Mucosa of rectum (tissue), 2 donors: ENCODE data around the gene EPHB6.

Source experiments
- H3K27ac ChIP-seq, 2 donors: one replicate each; pipeline ENCODE4 v1.7.0; 2013; ENCODE audit warnings: inconsistent platforms in 2 of 2, low read depth in 2 of 2, low read length in 2 of 2
- H3K27me3 ChIP-seq, 2 donors: one replicate each; pipeline ENCODE4 v1.7.0; 2013; ENCODE audit warnings: low read length in 2 of 2; ENCODE audit not compliant: control insufficient read depth in 2 of 2, insufficient read depth in 2 of 2
- H3K36me3 ChIP-seq, 2 donors: one replicate each; pipeline ENCODE4 v1.7.0; 2013; ENCODE audit warnings: low read length in 2 of 2; ENCODE audit not compliant: control insufficient read depth in 2 of 2, insufficient read depth in 2 of 2
- H3K4me1 ChIP-seq, 2 donors: one replicate each; pipeline ENCODE4 v1.7.0; 2013; ENCODE audit warnings: low read length in 2 of 2, mild to moderate bottlenecking in 1 of 2; ENCODE audit not compliant: control insufficient read depth in 2 of 2, insufficient read depth in 2 of 2
- H3K4me3 ChIP-seq, 2 donors: one replicate each; pipeline ENCODE4 v1.7.0; 2013; ENCODE audit warnings: low read length in 2 of 2
- H3K9ac ChIP-seq, 2 donors: one replicate each; pipeline ENCODE4 v1.7.0; 2013; ENCODE audit warnings: low read length in 2 of 2, low read depth in 1 of 2, mild to moderate bottlenecking in 1 of 2
- H3K9me3 ChIP-seq, 2 donors: one replicate each; pipeline ENCODE4 v1.7.0; 2013; ENCODE audit warnings: low read length in 2 of 2; ENCODE audit not compliant: control insufficient read depth in 2 of 2
- donor health status: healthy.
- donor health status: Normal muscosa, but diverticular disease.

EPHB6 gene

GRCh38 chr7:142885311-142886230 lies 30.7 kb downstream of the EPHB6 start, which contains the start of gene TRPV6:
Gene TRPV6, minus strand, starts transcription at chr7:142885745.
- H3K27ac ChIP-seq, result no peak within 1 kb of the TSS
- no peaks in the 10 kb centered on the region for H3K36me3 ChIP-seq
- H3K27me3 ChIP-seq, result peaks cover 0 to 5% of the 10 kb centered on the region in 2 donors
- no peaks in the 10 kb centered on the region for H3K9me3 ChIP-seq
- H3K4me1 ChIP-seq, result no peaks in the 10 kb centered on the region
- H3K4me3 ChIP-seq, result no peak within 1 kb of the TSS
- no peak within 1 kb of the TSS for H3K9ac ChIP-seq

GRCh38 chr7:142886866-142887265 lies 32.0 kb downstream of the EPHB6 start:
- Histone ChIP-seq H3K4me1 (no peaks in the 10 kb centered on the region), H3K9ac (no peak overlapping the region), H3K27me3 (peaks cover 0 to 5% of the 10 kb centered on the region in 2 donors), H3K27ac (no peak overlapping the region), H3K4me3 (no peak overlapping the region), H3K36me3 (no peaks in the 10 kb centered on the region), H3K9me3 (no peaks in the 10 kb centered on the region)

- no peak overlapping the region for H3K9ac ChIP-seq
- H3K9me3 ChIP-seq, result no peaks in the 10 kb centered on the region
- H3K36me3 ChIP-seq, result no peaks in the 10 kb centered on the region
- peaks cover 0 to 5% of the 10 kb centered on the region in 2 donors for H3K27me3 ChIP-seq
- H3K27ac ChIP-seq, result no peak overlapping the region
- H3K4me1 ChIP-seq, result no peaks in the 10 kb centered on the region
- H3K4me3 ChIP-seq, result no peak overlapping the region
These were observed 32.6 kb downstream of the EPHB6 start for GRCh38 chr7:142887282-142888015.

- Histone ChIP-seq H3K4me1 (no peaks in the 10 kb centered on the region), H3K36me3 (no peaks in the 10 kb centered on the region), H3K4me3 (no peak overlapping the region), H3K27ac (no peak overlapping the region), H3K27me3 (no peaks in the 10 kb centered on the region), H3K9me3 (no peaks in the 10 kb centered on the region), H3K9ac (no peak overlapping the region)
These were observed 34.9 kb downstream of the EPHB6 start for GRCh38 chr7:142889816-142890215.

- Histone ChIP-seq H3K9ac (no peak overlapping the region), H3K4me1 (no peaks in the 10 kb centered on the region), H3K36me3 (no peaks in the 10 kb centered on the region), H3K9me3 (no peaks in the 10 kb centered on the region), H3K27me3 (no peaks in the 10 kb centered on the region), H3K27ac (no peak overlapping the region), H3K4me3 (no peak overlapping the region)
These were observed 36.1 kb downstream of the EPHB6 start for GRCh38 chr7:142890874-142891485.

- H3K27ac ChIP-seq, result no peak overlapping the region
- no peaks in the 10 kb centered on the region for H3K4me1 ChIP-seq
- no peak overlapping the region for H3K4me3 ChIP-seq
- no peak overlapping the region for H3K9ac ChIP-seq
- no peaks in the 10 kb centered on the region for H3K9me3 ChIP-seq
- no peaks in the 10 kb centered on the region for H3K36me3 ChIP-seq
- H3K27me3 ChIP-seq, result no peaks in the 10 kb centered on the region
These were observed 36.7 kb downstream of the EPHB6 start for GRCh38 chr7:142891490-142892082.

GRCh38 chr7:142892951-142893350 lies 38.1 kb downstream of the EPHB6 start:
- H3K36me3 ChIP-seq, result no peaks in the 10 kb centered on the region
- no peaks in the 10 kb centered on the region for H3K27me3 ChIP-seq
- no peak overlapping the region for H3K9ac ChIP-seq
- H3K27ac ChIP-seq, result no peak overlapping the region
- no peaks in the 10 kb centered on the region for H3K4me1 ChIP-seq
- no peaks in the 10 kb centered on the region for H3K9me3 ChIP-seq
- no peak overlapping the region for H3K4me3 ChIP-seq

- Histone ChIP-seq H3K27me3 (no peaks in the 10 kb centered on the region), H3K4me1 (no peaks in the 10 kb centered on the region), H3K9ac (no peak overlapping the region), H3K36me3 (no peaks in the 10 kb centered on the region), H3K9me3 (no peaks in the 10 kb centered on the region), H3K4me3 (no peak overlapping the region), H3K27ac (no peak overlapping the region)
These were observed 39.5 kb downstream of the EPHB6 start for GRCh38 chr7:142894112-142894984.

GRCh38 chr7:142894985-142895593 lies 40.2 kb downstream of the EPHB6 start:
- Histone ChIP-seq H3K9me3 (no peaks in the 10 kb centered on the region), H3K4me1 (no peaks in the 10 kb centered on the region), H3K36me3 (no peaks in the 10 kb centered on the region), H3K9ac (no peak overlapping the region), H3K4me3 (no peak overlapping the region), H3K27me3 (no peaks in the 10 kb centered on the region), H3K27ac (no peak overlapping the region)
